ENCODE data around the gene TSEN2. TPM values are rescaled to one million over a fixed set of nuclear protein-coding genes. Genes with fewer than 3 reads are reported as not detected.

TSEN2 gene
- total and polyA plus RNA-seq, 2 of the 4 experiments (the other 2 are of a cell fraction), result 9.5 to 14.2 TPM

DNA sequence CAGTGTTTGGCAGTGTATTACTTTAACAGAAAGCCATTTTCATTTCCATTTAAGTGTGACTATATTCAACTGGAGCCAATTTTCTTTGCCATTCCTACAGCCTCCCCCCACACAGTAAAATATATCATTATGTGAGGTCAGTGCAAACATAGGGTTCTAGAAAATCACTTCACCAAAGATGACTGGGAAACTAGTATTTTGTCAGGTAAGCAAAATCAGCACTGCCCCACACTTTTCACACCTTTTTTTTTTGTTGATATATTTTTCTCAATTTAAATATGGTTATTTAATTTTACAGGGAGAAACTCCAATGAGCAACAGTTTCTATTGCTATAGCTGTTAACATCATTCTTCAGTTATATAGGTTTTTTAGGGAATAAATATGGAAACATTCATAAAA is 31.4 kb downstream of the TSEN2 start:
- Histone ChIP-seq H3K4me3 (ENCODE audit: insufficient read depth, low read depth, low read length) (no peak overlapping the region), H2AK5ac (ENCODE audit: low read depth, low read length) (no peak overlapping the region)
- no TSS peak for BruUV-seq (replicated peaks)

More for the DNA sequence above, 31.4 kb downstream of the TSEN2 start:
- TF ChIP-seq CHD1 (IDR thresholded peaks at IDR 0.05; ENCODE audit: low read depth, low read length), result no peak
- TF ChIP-seq MAFK (IDR thresholded peaks at IDR 0.05; ENCODE audit: low read depth, low read length), result peak; percentile 70
- no peak for TF ChIP-seq CEBPB (IDR thresholded peaks at IDR 0.05; ENCODE audit: low read depth, low read length)
- no peak for TF ChIP-seq SMC3 (IDR thresholded peaks at IDR 0.05; ENCODE audit: low read depth, low read length)
- no peak for TF ChIP-seq POLR2A (IDR thresholded peaks at IDR 0.05; ENCODE audit: low read depth, low read length)
- TF ChIP-seq, protein P1, sequence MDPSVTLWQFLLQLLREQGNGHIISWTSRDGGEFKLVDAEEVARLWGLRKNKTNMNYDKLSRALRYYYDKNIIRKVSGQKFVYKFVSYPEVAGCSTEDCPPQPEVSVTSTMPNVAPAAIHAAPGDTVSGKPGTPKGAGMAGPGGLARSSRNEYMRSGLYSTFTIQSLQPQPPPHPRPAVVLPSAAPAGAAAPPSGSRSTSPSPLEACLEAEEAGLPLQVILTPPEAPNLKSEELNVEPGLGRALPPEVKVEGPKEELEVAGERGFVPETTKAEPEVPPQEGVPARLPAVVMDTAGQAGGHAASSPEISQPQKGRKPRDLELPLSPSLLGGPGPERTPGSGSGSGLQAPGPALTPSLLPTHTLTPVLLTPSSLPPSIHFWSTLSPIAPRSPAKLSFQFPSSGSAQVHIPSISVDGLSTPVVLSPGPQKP (IDR thresholded peaks at IDR 0.05; ENCODE audit: borderline replicate concordance, low read depth, low read length), result no peak
- TF ChIP-seq RFX5 (IDR thresholded peaks at IDR 0.05; ENCODE audit: low read depth, low read length), result no peak
- H3K9me1 ChIP-seq (ENCODE audit: insufficient read depth, low read length), result 0 out of 2 replicates have a peak, but pooled peaks cover 3% of the 10 kb centered on the region
- H3K4me2 ChIP-seq (ENCODE audit: low read depth, low read length), result no peak overlapping the region
- H3K18ac ChIP-seq (ENCODE audit: low read depth, low read length), result no peak overlapping the region
- H3K4me1 ChIP-seq (ENCODE audit: control insufficient read depth, insufficient read depth, low read length), result peaks cover 2% of the 10 kb centered on the region; the same call in 1 of the 2 replicates
- dilution Hi-C loops (cut with HindIII; ENCODE audit: low sequenced_read_pairs, unreplicated experiment) (no loop called here), in situ Hi-C loops (cut with MboI; ENCODE audit: low sequenced_read_pairs) (no loop called here), intact Hi-C loops (cut with micrococcal nuclease) (no loop called here)
- no peak overlapping the region for H3K56ac ChIP-seq (ENCODE audit: extremely low read depth, insufficient read depth, low read length)
- H4K8ac ChIP-seq (ENCODE audit: low read depth in 2 of 2, low read length in 2 of 2), result no peak overlapping the region
- H3K14ac ChIP-seq (replicated peaks; ENCODE audit: low read depth, low read length), result no peak overlapping the region
- no peak overlapping the region for H2AK9ac ChIP-seq (replicated peaks; ENCODE audit: low read depth, low read length, poor library complexity)
- no peak for DNase-seq
- H3K27me3 ChIP-seq (ENCODE audit: control insufficient read depth, insufficient read depth, low read length), result no peaks in the 10 kb centered on the region
- CTCF ChIA-PET, result no interaction called here
- no peak for ATAC-seq (ENCODE audit: low read depth)
- H2BK20ac ChIP-seq (ENCODE audit: low read depth, low read length), result no peak overlapping the region
- POLR2A ChIA-PET (ENCODE audit: unreplicated experiment), result no interaction called here
- no peaks in the 10 kb centered on the region for H3K9me3 ChIP-seq (ENCODE audit: control insufficient read depth, insufficient read depth, low read length)
- no peak overlapping the region for H2BK15ac ChIP-seq (ENCODE audit: low read depth, low read length)
- no peak overlapping the region for H3K23ac ChIP-seq (ENCODE audit: low read depth, low read length)
- no peaks in the 10 kb centered on the region for H3K79me1 ChIP-seq (ENCODE audit: low read depth in 1 of 2, low read length in 2 of 2)
- H4K91ac ChIP-seq (ENCODE audit: insufficient read depth, low read depth, low read length), result no peak overlapping the region
- no peak overlapping the region for H3K9ac ChIP-seq (ENCODE audit: low read depth, low read length)
- H4K20me1 ChIP-seq (ENCODE audit: insufficient read depth, low read length), result no peaks in the 10 kb centered on the region
- no peak overlapping the region for H4K5ac ChIP-seq (ENCODE audit: low read depth, low read length)
- H3K27ac ChIP-seq (ENCODE audit: insufficient read depth, low read length), result no peak overlapping the region
- H2BK5ac ChIP-seq (ENCODE audit: low read depth, low read length, poor library complexity, severe bottlenecking), result no peak overlapping the region
- H2BK120ac ChIP-seq (ENCODE audit: low read depth, low read length), result no peak overlapping the region
- H2AFZ ChIP-seq (replicated peaks; ENCODE audit: low read length, poor library complexity), result no peak overlapping the region
- H3K36me3 ChIP-seq (ENCODE audit: control insufficient read depth, insufficient read depth, low read length), result no peaks in the 10 kb centered on the region
- no peak overlapping the region for H3K4ac ChIP-seq (ENCODE audit: low read depth, low read length)

Measured in IMR-90 (cell line).